Neural cell (in vitro differentiated cells): Measurements from ENCODE around the gene RARG. TPM values are rescaled to one million over a fixed set of nuclear protein-coding genes. Genes with fewer than 3 reads are reported as not detected.

Experiments
- H2AFZ ChIP-seq: fragments of 200-600, 300-800 bp; sonication (generic), shearing (Covaris generic); 2 replicates; pipeline ENCODE4 v1.6.0; 2014; ENCODE audit warnings: low read depth, mild to moderate bottlenecking, antibody characterized with exemption, low read length, moderate library complexity
- H3F3A ChIP-seq: fragments of 200-600 bp; shearing (Covaris generic); 2 replicates; pipeline ENCODE4 v1.6.1; 2016; ENCODE audit warnings: mild to moderate bottlenecking, moderate library complexity, mixed read lengths, antibody characterized with exemption, low read length; ENCODE audit not compliant: insufficient read depth, poor library complexity, severe bottlenecking
- H3K27ac ChIP-seq: fragments of 200-600, 300-800 bp; sonication (generic), shearing (Covaris generic); 2 replicates; pipeline ENCODE4 v1.5.1; 2014; ENCODE audit warnings: mild to moderate bottlenecking, low read length, moderate library complexity
- H3K27me3 ChIP-seq: fragments of 300-800, 200-600 bp; sonication (generic), shearing (Covaris generic); 2 replicates; pipeline ENCODE4 v1.6.0; 2014; ENCODE audit warnings: mild to moderate bottlenecking, low read depth, low read length, moderate library complexity; ENCODE audit not compliant: insufficient read depth
- H3K36me3 ChIP-seq: fragments of 300-800, 200-600 bp; sonication (generic), shearing (Covaris generic); 2 replicates; pipeline ENCODE4 v1.5.1; 2014; ENCODE audit warnings: mild to moderate bottlenecking, antibody characterized with exemption, low read length, moderate library complexity; ENCODE audit not compliant: insufficient read depth
- H3K4me2 ChIP-seq: fragments of 300-800, 200-600 bp; sonication (generic), shearing (Covaris generic); 2 replicates; pipeline ENCODE4 v1.6.0; 2014; ENCODE audit warnings: mild to moderate bottlenecking, low read length
- H3K4me3 ChIP-seq: fragments of 300-800, 200-600 bp; sonication (generic), shearing (Covaris generic); 2 replicates; pipeline ENCODE4 v1.5.1; 2014; ENCODE audit warnings: mild to moderate bottlenecking, low read length, moderate library complexity
- H3K79me2 ChIP-seq: fragments of 200-600 bp; shearing (Covaris generic); replicated peaks from 2 replicates; pipeline ENCODE4 v1.6.0; 2014; ENCODE audit warnings: mild to moderate bottlenecking, low read length, moderate library complexity; ENCODE audit not compliant: insufficient read depth
- H3K9ac ChIP-seq: fragments of 300-800, 200-600 bp; sonication (generic), shearing (Covaris generic); 2 replicates; pipeline ENCODE4 v1.6.1; 2016; ENCODE audit warnings: mild to moderate bottlenecking, low read length, mixed read lengths
- H3K9me2 ChIP-seq: fragments of 200-600 bp; shearing (Covaris generic); 2 replicates; pipeline ENCODE4 v1.6.1; 2016; ENCODE audit warnings: mild to moderate bottlenecking, low read length, mixed read lengths; ENCODE audit not compliant: insufficient read depth
- H3K9me3 ChIP-seq: fragments of 200-600, 300-800 bp; sonication (generic), shearing (Covaris generic); 2 replicates; pipeline ENCODE4 v1.6.1; 2016; ENCODE audit warnings: mild to moderate bottlenecking, mixed run types, low read length, moderate library complexity, mixed read lengths
- H4K20me1 ChIP-seq: fragments of 200-600 bp; shearing (Covaris generic); 2 replicates; pipeline ENCODE4 v1.6.1; 2016; ENCODE audit warnings: mild to moderate bottlenecking, mixed run types; ENCODE audit not compliant: insufficient read depth
- EP300 ChIP-seq: fragments of 450-650 bp; conservative IDR thresholded peaks from 2 replicates; pipeline ENCODE4 v1.6.1; 2014; ENCODE audit warnings: antibody characterized with exemption, mild to moderate bottlenecking, moderate library complexity; ENCODE audit not compliant: poor library complexity, severe bottlenecking
- EZH2 ChIP-seq: fragments of 200-600, 300-800 bp; shearing (Covaris generic), sonication (generic); IDR thresholded peaks from 2 replicates; pipeline ENCODE4 v1.6.1; 2014; ENCODE audit warnings: antibody characterized with exemption, low read length, borderline replicate concordance, mild to moderate bottlenecking; ENCODE audit not compliant: insufficient read depth, poor library complexity, severe bottlenecking
- MXI1 ChIP-seq: fragments of 450-650 bp; conservative IDR thresholded peaks from 2 replicates; pipeline ENCODE4 v1.6.1; 2014; ENCODE audit warnings: antibody characterized with exemption, mild to moderate bottlenecking; ENCODE audit not compliant: poor library complexity, severe bottlenecking
- POLR2AphosphoS5 ChIP-seq: IDR thresholded peaks from 2 replicates; pipeline ENCODE4 v1.6.1; 2012
- RAD21 ChIP-seq: fragments of 450-650 bp; conservative IDR thresholded peaks from 2 replicates; pipeline ENCODE4 v1.6.1; 2014; ENCODE audit warnings: antibody characterized with exemption, mild to moderate bottlenecking, moderate library complexity
- SMC3 ChIP-seq: fragments of 450-650 bp; conservative IDR thresholded peaks from 2 replicates; pipeline ENCODE4 v1.6.1; 2014; ENCODE audit warnings: antibody characterized with exemption, mild to moderate bottlenecking, moderate library complexity; ENCODE audit not compliant: poor library complexity
- TAF1 ChIP-seq: IDR thresholded peaks from 2 replicates; pipeline ENCODE4 v1.6.1; 2012; ENCODE audit warnings: low read depth
- polyA plus RNA-seq: library from polyadenylated mRNA; depleted of rRNA; stranded (reverse); fragments of >200 nt; gene quantifications from 2 replicates; pipeline ENCODE4 v1.2.3, GENCODE V29; 2014
- TF ChIP-seq, protein P1 (sequence below): fragments of 450-650 bp; IDR thresholded peaks from 2 replicates; pipeline ENCODE4 v1.5.1; 2014; ENCODE audit warnings: antibody characterized with exemption, mild to moderate bottlenecking, moderate library complexity; ENCODE audit not compliant: poor library complexity, severe bottlenecking
- TF ChIP-seq, protein P2 (sequence below): IDR thresholded peaks from 2 replicates; pipeline ENCODE4 v1.6.1; 2012; ENCODE audit warnings: borderline replicate concordance

Gene RARG
- polyA plus RNA-seq, 1 donor from 2014 or later, result 0.61 TPM

DNA sequence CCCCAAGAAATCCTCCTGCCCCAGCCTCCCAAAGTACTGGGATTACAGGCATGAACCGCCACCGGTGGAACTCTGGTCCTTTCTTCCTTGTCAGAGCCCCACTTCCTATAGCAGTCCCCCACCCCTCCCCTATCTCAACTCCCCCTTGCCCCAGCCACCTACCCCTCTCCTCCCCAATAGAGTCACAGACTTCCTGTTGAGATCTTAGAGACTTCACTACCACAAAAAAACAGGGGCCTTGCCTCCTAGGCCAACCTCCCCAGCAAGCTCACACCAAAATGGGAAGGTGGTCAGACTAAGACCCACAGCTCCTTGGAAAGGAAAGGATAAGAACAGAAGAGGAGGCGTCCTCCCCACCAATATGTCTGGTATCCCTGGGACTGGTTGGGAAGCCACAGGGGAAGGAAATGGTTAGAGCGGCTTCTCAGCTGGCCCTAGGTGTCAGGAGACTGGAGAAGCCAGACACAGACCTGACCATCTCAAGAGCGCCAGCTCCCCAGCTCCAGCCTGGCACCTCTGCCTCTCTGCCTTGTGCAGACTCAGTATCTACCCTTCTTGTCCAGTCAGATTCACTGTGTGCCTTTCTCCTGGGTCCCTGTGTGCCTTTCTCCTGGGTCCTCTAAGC is 33.4 kb downstream of the RARG start:
- Histone ChIP-seq H3K36me3 (no peaks in the 10 kb centered on the region), H3K27me3 (peaks cover 18% of the 10 kb centered on the region), H3K9me2 (no peaks in the 10 kb centered on the region), H3K79me2 (no peaks in the 10 kb centered on the region), H3K9me3 (no peaks in the 10 kb centered on the region), H3K4me2 (no peak overlapping the region), H2AFZ (no peak overlapping the region), H3K4me3 (no peak overlapping the region), H3F3A (no peaks in the 10 kb centered on the region), H3K9ac (no peak overlapping the region), H4K20me1 (no peaks in the 10 kb centered on the region), H3K27ac (no peak overlapping the region)
- TF ChIP-seq RAD21, result no peak
- TF ChIP-seq, protein P1, sequence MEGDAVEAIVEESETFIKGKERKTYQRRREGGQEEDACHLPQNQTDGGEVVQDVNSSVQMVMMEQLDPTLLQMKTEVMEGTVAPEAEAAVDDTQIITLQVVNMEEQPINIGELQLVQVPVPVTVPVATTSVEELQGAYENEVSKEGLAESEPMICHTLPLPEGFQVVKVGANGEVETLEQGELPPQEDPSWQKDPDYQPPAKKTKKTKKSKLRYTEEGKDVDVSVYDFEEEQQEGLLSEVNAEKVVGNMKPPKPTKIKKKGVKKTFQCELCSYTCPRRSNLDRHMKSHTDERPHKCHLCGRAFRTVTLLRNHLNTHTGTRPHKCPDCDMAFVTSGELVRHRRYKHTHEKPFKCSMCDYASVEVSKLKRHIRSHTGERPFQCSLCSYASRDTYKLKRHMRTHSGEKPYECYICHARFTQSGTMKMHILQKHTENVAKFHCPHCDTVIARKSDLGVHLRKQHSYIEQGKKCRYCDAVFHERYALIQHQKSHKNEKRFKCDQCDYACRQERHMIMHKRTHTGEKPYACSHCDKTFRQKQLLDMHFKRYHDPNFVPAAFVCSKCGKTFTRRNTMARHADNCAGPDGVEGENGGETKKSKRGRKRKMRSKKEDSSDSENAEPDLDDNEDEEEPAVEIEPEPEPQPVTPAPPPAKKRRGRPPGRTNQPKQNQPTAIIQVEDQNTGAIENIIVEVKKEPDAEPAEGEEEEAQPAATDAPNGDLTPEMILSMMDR, result no peak
- TF ChIP-seq MXI1, result no peak
- TF ChIP-seq EZH2, result no peak
- no peak for TF ChIP-seq TAF1
- no peak for TF ChIP-seq SMC3
- no peak for TF ChIP-seq POLR2AphosphoS5
- TF ChIP-seq, protein P2, sequence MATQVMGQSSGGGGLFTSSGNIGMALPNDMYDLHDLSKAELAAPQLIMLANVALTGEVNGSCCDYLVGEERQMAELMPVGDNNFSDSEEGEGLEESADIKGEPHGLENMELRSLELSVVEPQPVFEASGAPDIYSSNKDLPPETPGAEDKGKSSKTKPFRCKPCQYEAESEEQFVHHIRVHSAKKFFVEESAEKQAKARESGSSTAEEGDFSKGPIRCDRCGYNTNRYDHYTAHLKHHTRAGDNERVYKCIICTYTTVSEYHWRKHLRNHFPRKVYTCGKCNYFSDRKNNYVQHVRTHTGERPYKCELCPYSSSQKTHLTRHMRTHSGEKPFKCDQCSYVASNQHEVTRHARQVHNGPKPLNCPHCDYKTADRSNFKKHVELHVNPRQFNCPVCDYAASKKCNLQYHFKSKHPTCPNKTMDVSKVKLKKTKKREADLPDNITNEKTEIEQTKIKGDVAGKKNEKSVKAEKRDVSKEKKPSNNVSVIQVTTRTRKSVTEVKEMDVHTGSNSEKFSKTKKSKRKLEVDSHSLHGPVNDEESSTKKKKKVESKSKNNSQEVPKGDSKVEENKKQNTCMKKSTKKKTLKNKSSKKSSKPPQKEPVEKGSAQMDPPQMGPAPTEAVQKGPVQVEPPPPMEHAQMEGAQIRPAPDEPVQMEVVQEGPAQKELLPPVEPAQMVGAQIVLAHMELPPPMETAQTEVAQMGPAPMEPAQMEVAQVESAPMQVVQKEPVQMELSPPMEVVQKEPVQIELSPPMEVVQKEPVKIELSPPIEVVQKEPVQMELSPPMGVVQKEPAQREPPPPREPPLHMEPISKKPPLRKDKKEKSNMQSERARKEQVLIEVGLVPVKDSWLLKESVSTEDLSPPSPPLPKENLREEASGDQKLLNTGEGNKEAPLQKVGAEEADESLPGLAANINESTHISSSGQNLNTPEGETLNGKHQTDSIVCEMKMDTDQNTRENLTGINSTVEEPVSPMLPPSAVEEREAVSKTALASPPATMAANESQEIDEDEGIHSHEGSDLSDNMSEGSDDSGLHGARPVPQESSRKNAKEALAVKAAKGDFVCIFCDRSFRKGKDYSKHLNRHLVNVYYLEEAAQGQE, result no peak

DNA sequence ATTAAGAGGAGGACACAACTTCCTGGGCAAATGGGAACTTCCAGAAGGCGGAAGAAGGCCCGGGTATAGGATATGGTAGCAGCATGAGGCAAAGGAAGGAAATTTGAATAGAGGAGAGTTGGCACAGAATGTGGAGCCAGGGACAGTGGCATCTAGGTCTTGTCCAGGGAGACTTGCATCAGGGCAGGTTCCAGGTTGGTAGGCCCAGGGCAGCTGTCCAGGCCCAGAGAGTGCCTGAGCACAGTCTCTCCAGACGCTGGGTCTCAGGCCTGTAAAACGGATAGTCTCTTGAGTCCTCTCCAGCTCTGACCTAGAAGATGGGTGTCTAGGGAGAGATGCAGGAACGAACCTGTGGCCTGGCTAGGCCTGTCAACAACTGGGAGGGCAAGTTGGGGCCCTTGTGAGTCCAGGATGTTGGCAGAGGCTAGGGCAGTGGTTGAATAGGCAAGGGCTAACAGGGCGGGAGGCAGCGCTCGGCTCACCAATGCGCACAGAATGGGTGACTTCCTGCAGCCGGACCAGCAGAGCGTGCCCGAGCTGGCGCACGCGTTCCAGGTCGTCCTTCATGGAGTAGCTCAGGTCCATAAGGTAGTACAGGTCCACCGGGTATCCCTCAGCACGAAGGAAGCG is 34.9 kb downstream of the RARG start:
- Histone ChIP-seq H3K4me3 (no peak overlapping the region), H3K79me2 (no peaks in the 10 kb centered on the region), H3F3A (no peaks in the 10 kb centered on the region), H4K20me1 (no peaks in the 10 kb centered on the region), H3K4me2 (no peak overlapping the region), H3K27me3 (peaks cover 18% of the 10 kb centered on the region), H3K9me2 (no peaks in the 10 kb centered on the region), H3K36me3 (no peaks in the 10 kb centered on the region), H2AFZ (no peak overlapping the region), H3K27ac (no peak overlapping the region), H3K9ac (no peak overlapping the region), H3K9me3 (no peaks in the 10 kb centered on the region)
- TF ChIP-seq EZH2 (no peak), SMC3 (no peak), EP300 (no peak)
